CD4-positive, alpha-beta T cell treated with Interleukin-4 for 1 hour (primary cell): ENCODE data around the gene PDE1C.

Experiments
- DNase-seq, 2 donors: peaks; one replicate each; pipeline ENCODE4 v3.0.0-alpha.2; 2020 to 2022

PDE1C gene

DNA sequence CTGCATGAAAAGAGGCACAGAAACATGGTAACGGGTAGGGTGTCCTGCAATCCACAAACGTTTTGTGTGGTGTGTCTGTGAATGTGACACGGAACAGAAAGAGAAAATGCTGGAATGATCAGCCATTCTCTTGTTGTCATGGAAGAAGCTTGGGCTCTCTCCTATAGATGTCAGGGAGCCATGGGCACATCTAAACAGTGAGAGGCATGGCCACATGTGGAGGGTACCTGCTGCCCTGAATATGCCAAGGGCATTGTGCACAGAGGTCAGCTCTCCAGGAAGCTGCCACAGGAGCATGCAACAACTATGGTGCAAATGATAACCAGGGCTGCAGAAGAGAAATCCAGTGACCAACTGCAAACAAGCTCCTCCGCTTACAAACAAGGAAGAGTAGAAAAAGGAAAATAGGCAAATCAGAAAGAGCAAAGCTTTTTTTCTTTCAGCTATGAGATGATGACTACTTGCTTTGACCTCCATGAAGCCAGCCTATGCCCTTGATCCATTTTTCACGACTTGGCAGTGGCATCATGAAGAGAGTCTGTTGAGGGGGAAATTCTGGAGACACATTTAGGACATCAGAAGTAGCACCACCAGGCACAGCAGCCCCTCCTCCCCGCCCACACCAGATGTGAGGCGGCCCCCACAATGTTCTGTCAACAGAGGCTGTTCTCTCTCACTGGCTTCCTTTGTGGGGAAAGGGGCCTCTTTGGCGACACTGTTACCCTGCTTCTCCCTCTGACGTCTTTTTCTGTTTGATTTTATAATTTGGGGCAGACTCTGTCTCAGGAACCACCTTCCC is 4.8 kb upstream of the PDE1C start:
- DNase-seq, result no peak

DNA sequence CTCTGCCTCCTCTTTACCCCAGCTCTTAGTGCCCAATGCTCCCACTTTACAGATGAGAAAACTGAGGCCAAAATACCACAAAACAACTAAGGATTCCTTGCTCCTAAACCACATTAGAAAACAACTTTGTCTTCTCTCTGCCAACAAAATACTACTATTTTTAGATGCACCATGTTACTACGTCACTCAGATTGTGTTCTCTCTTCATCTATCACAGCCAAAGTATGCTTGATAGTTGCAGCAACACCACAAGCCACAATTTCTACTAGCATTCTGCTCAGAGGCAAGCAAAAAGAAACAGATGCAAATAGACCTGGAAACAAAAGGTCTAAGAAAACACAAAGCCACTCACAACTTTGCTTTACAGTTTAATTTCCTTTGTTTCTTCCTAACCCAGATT is 3.3 kb upstream of the PDE1C start:
- no peak for DNase-seq

DNA sequence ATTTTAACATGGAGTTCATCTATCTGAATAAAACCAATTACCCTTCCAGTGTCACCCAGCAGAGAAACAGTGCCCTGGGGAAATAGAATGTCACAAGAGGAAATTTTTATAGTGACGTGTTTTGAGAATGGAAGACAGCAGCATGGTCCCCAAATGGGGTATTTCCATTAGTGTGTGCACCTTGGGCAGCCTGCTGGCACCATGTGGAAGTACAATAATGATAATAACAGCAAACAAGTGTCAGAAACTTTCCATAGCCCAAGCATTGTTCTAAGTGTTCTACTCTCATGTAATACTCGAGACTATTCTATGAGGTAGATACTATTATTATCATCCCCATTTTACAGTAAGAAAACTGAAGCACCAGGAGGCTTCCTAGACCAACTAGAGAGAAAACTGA is 2.2 kb upstream of the PDE1C start:
- no peak for DNase-seq

- no peak for DNase-seq
Observed at GRCh38 chr7:32071466-32072091, 1.4 kb upstream of the PDE1C start.

GRCh38 chr7:32070051-32070405 is 179 bp downstream of the PDE1C start:
- no peak for DNase-seq

DNA sequence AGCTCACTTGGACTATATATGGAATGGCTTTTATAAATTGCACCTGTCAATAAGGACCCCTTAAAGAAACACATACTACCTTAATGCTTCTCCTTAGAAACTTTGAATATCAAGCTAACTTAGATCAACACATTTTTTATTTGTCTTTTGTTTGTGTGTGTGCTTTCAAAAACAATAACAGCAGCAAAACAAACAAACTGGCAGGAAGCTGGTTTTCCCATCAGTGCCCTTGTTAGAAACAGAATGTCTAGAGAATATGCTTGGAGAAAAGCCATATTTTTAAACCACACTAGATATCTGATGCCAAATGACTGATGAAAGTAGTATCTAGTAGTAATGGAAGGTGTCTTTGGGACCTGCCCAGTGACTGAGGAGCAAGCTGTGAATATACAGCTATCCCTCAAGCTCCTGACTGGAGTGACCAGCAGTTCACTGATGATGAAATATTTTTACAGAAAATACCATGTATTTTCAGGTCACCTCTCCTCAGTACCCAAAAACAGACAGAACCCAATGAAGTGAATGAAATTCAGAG is 1.0 kb downstream of the PDE1C start:
- no peak for DNase-seq

DNA sequence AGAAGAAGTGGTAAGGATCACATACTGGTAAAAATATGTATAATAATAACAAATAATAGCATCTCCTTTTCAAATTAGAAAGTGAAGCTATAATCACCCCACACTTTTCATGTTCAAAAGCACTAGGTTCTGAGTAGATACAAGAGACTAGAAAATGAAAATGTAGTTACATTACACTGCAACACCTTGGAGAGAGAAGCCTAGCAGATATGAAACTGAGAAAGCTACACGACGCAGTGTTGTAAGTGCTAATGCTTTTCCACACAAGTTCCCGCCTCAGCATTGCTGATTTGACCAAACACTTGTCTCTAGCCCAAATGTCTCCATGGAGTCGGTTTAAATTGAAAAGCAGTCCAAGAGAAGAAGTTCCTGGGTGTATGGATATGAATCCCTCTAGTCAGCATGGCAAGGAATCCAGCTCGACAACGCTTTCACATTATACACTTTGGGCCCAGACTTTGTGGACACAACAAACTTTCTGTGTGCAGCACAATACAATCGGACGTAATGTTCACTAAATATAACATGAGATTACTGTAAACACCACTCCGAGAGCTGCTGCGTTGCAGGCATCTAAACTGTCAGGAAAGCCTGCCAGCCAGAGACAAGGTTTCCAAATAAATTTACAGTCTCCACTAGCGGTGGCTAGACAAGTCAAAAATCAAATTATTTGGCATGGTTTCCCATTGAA is 1.7 kb downstream of the PDE1C start:
- DNase-seq, result no peak

- DNase-seq, result no peak
Observed at GRCh38 chr7:32066441-32066840, 3.8 kb downstream of the PDE1C start.

GRCh38 chr7:32063614-32064013 is 6.6 kb downstream of the PDE1C start:
- no peak for DNase-seq

- DNase-seq, result no peak
Observed at GRCh38 chr7:32062150-32062549, 8.1 kb downstream of the PDE1C start.

GRCh38 chr7:32061346-32061745 is 8.9 kb downstream of the PDE1C start:
- DNase-seq, result no peak

GRCh38 chr7:32059289-32060011 is 10.8 kb downstream of the PDE1C start:
- no peak for DNase-seq

GRCh38 chr7:32058002-32058401 is 12.2 kb downstream of the PDE1C start:
- no peak for DNase-seq

DNA sequence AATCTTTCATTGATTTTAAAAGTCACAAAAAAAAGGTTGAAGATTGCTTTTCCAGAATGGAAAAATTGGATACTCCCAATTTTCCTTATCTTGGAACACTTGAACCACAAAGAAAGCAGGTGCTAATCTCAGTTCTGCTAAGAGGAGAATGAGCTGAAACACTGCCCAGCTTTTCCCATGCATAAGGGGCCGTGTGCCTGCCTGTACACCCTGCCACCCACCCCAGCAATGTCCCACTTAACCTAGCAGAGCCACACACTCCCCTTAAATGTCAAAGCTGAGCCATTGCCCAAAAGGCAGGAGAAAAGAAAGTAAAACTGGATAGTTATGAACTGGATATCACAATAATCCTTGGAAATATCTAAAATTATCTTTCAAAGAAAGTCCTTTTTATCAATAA is 13.4 kb downstream of the PDE1C start:
- no peak for DNase-seq

- DNase-seq, result no peak
Observed at GRCh38 chr7:32053204-32053603, 17.0 kb downstream of the PDE1C start.

DNA sequence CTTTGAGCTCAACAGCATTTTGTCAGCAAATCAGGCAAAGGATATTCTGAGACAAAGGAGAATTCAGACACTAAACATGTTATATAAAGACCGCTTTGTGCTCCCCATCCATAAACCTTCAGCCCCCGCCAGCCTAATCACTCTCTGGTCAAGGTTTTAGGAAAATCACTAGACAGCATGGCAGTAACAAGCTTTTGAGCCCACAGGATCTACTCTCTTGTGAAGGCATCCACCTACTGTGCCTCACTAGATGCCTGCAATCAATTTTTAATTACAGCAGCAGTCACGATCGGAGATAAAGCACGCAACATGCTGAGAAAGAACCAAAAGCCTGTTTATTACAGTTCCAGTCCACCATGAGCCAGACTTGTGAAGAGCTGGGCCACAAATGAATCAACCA is 19.1 kb downstream of the PDE1C start:
- no peak for DNase-seq

DNA sequence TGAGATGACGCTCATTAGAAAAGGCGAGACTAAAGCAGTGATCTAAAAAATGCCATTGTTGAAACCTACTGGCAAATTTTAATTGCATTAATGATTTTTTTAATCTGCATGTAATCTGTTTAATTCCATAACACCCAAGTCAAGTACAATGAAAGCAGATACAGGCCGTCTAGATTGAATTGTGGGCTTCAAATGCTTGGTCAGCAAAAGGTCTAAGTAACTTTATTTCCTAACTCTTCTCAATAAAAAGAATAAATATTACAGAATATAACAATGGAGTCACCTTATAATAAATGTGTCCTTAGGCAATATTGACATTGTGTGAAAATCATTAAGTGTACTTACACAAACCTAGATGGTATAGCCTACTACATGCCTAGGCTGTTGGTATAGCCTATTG is 20.6 kb downstream of the PDE1C start:
- DNase-seq, result no peak

- no peak for DNase-seq
Observed at GRCh38 chr7:32048970-32049491, 21.2 kb downstream of the PDE1C start.

GRCh38 chr7:32047801-32048200 is 22.4 kb downstream of the PDE1C start:
- DNase-seq, result no peak

DNA sequence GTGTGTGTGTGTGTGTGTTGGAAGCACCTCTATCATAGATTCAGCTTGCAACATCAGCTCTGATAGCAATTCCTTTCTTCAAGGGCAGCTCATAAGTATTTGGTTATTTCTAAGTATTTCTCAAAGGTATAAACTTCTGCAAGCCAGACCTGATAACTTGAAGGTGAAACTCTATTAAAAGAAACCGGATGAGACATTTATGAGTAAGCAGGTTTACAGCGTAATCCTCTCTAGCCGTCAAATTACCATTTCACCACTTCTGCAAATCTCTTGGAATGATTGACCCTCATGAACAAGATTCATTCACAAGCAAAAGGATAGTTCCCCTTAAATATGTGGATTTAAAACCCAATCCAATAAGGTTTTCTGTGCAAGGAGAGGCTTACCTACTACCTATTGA is 23.1 kb downstream of the PDE1C start:
- no peak for DNase-seq

GRCh38 chr7:32045228-32045627 is 25.0 kb downstream of the PDE1C start:
- no peak for DNase-seq

GRCh38 chr7:32044739-32045138 is 25.5 kb downstream of the PDE1C start:
- DNase-seq, result no peak

DNA sequence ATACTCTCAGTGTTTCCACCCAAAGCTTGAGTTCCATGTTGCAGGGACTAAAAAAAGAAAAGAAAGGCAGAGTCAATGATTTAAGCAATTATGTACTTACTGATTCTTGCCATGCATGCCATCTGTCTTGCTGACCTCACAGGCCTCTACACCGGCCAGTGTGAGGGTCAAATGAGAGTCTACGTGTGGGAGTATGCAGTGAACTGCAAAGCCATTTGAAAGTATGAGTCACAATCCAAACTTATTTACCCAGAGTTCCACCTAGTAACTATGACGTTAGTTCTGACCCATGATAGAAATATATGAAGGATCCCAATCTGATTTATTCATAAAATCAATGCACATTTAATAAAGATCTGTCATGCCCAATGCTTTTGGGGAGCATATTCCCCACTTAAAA is 26.5 kb downstream of the PDE1C start:
- DNase-seq, result no peak
